ENCODE measurements around the gene FERMT2. TPM values are rescaled to one million over a fixed set of nuclear protein-coding genes. Genes with fewer than 3 reads are reported as not detected.

The FERMT2 gene
- polyA plus RNA-seq, 1 experiment: 485 TPM

DNA sequence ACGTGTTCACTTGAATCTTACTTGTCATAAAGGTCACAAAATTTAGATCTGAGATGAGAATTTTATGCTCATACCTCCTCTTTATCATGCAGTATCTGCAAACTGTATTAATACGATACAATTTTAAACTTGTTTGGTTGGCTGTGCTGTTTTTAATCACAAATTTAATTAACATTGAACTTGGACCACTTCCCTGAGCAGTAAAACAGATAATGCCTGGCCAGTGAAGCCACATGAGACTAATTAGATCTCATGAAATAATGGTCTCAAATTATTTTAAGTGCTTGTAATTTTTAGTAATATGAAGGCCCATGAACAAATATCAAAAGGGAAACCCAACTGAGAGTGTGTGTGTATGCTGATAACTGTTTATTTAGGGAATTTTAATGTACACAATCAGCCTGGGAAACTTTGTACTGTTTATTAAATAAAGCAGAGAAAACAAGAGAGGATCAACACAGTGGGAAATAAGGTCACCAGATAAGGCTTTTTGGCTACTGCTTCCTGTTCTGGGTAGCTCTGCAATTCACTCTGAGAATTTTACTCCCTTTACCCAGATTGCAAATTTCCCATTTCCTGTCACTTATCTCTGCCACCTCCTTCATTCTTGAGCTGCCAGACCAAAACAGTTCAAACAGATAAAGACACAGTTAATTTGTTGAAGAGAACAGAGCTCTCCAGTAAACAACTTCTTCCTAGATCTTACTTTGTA lies 97.9 kb downstream of the FERMT2 start:
- H3K4me3 ChIP-seq (ENCODE audit: low read depth, low read length): no peak overlapping the region
- H3K27ac ChIP-seq (ENCODE audit: low read depth, low read length): no peak overlapping the region
- POLR2A ChIA-PET: interaction anchor here (0.5 to 0.6 kb wide), 2 partner anchors 101 to 1490 kb away, joined by 3 to 8 read pairs; no protein-coding TSS in a partner anchor
- CTCF ChIA-PET: interaction anchor here (0.6 to 1.3 kb wide), 2 partner anchors 29 to 473 kb away, joined by 3 read pairs; no protein-coding TSS in a partner anchor
- DNase-seq (ENCODE audit: low read depth, low spot score): no peak
- TF ChIP-seq, protein P1, sequence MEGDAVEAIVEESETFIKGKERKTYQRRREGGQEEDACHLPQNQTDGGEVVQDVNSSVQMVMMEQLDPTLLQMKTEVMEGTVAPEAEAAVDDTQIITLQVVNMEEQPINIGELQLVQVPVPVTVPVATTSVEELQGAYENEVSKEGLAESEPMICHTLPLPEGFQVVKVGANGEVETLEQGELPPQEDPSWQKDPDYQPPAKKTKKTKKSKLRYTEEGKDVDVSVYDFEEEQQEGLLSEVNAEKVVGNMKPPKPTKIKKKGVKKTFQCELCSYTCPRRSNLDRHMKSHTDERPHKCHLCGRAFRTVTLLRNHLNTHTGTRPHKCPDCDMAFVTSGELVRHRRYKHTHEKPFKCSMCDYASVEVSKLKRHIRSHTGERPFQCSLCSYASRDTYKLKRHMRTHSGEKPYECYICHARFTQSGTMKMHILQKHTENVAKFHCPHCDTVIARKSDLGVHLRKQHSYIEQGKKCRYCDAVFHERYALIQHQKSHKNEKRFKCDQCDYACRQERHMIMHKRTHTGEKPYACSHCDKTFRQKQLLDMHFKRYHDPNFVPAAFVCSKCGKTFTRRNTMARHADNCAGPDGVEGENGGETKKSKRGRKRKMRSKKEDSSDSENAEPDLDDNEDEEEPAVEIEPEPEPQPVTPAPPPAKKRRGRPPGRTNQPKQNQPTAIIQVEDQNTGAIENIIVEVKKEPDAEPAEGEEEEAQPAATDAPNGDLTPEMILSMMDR (IDR thresholded peaks at IDR 0.05; ENCODE audit: low read depth, low read length): no peak
- no peaks in the 10 kb centered on the region for H3K27me3 ChIP-seq (ENCODE audit: control insufficient read depth, insufficient read depth, low read length)
- H3K9me3 ChIP-seq (ENCODE audit: control insufficient read depth, insufficient read depth, low read length): no peaks in the 10 kb centered on the region

DNA sequence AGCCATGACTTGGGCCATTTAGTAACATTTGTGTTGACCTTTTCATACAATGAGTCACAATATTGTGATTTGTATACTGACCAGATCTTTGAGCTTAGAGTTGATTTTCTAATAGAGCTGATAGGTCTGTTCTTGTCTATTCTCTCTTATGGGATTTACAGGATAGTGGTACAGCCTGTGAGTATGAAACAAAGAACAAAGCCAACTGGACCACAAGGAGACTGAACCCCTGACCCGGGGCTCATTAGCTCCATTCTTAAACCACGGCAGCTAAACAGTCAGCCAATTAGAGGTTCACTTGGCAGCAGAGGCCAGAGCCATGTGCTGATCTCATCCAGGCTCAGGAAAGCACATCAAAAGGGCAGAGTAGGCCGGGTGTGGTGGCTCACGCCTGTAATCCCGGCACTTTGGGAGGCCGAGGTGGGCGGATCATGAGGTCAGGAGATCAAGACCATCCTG lies 100.4 kb downstream of the FERMT2 start:
- DNase-seq (ENCODE audit: low read depth, low spot score): no peak
- ChIA-PET POLR2A (no interaction called here), CTCF (interaction anchor here (0.7 kb wide), 1 partner anchor 26 kb away, joined by 3 read pairs; no protein-coding TSS in a partner anchor)
- TF ChIP-seq, protein P1 (IDR thresholded peaks at IDR 0.05; ENCODE audit: low read depth, low read length): no peak
- Histone ChIP-seq H3K27me3 (ENCODE audit: control insufficient read depth, insufficient read depth, low read length) (no peaks in the 10 kb centered on the region), H3K4me3 (ENCODE audit: low read depth, low read length) (no peak overlapping the region), H3K9me3 (ENCODE audit: control insufficient read depth, insufficient read depth, low read length) (no peaks in the 10 kb centered on the region), H3K27ac (ENCODE audit: low read depth, low read length) (no peak overlapping the region)

DNA sequence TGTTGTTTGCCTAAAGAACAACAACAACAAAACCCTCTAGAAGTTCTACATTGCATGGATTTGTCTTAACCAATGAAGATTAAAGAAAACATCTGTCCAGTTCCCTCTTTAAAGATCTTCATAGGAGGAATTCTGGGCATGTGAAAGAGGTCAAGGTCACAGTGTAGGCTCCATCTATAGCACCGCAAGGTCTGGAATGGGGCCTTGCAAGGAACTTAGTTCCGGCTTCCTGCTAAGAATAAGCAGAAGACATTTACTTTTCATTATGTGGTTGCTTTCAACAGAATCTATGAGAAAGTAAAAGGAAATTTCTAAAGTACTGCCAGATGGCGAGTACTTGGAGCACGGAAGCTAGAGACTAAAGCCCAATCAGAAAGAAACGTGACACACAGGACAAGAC lies 102.2 kb downstream of the FERMT2 start:
- no peaks in the 10 kb centered on the region for H3K9me3 ChIP-seq (ENCODE audit: control insufficient read depth, insufficient read depth, low read length)
- no peak overlapping the region for H3K27ac ChIP-seq (ENCODE audit: low read depth, low read length)
- TF ChIP-seq, protein P1 (IDR thresholded peaks at IDR 0.05; ENCODE audit: low read depth, low read length): no peak
- ChIA-PET CTCF (no interaction called here), POLR2A (interaction anchor here (0.7 kb wide), 1 partner anchor 31 kb away, joined by 5 read pairs; no protein-coding TSS in a partner anchor)
- H3K4me3 ChIP-seq (ENCODE audit: low read depth, low read length): no peak overlapping the region
- H3K27me3 ChIP-seq (ENCODE audit: control insufficient read depth, insufficient read depth, low read length): no peaks in the 10 kb centered on the region
- DNase-seq (ENCODE audit: low read depth, low spot score): no peak

DNA sequence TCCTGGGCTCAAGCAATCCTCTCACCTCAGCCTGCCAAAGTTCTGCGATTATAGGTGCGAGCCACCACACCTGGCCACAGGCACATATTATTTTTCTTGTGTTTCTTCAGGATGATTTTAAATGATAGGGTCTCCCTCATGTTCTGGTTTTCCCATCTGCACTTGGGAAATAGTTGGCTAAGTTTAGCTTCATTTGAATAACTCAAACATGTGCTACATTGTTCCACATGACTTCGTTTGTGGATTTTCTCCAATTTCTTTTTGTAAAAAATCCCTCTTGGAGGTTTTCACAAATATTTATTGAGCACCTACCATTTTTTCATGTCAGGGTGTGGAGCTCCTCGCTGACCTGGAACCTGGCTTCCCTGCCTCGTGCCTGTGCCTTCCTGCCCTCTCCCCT lies 104.3 kb downstream of the FERMT2 start:
- no peak for DNase-seq (ENCODE audit: low read depth, low spot score)
- Histone ChIP-seq H3K9me3 (ENCODE audit: control insufficient read depth, insufficient read depth, low read length) (no peaks in the 10 kb centered on the region), H3K4me3 (ENCODE audit: low read depth, low read length) (no peak overlapping the region), H3K27me3 (ENCODE audit: control insufficient read depth, insufficient read depth, low read length) (no peaks in the 10 kb centered on the region), H3K27ac (ENCODE audit: low read depth, low read length) (no peak overlapping the region)
- ChIA-PET CTCF (interaction anchor here (1.0 kb wide), 1 partner anchor 209 kb away, joined by 3 read pairs; no protein-coding TSS in a partner anchor), POLR2A (no interaction called here)
- TF ChIP-seq, protein P1 (IDR thresholded peaks at IDR 0.05; ENCODE audit: low read depth, low read length): no peak

DNA sequence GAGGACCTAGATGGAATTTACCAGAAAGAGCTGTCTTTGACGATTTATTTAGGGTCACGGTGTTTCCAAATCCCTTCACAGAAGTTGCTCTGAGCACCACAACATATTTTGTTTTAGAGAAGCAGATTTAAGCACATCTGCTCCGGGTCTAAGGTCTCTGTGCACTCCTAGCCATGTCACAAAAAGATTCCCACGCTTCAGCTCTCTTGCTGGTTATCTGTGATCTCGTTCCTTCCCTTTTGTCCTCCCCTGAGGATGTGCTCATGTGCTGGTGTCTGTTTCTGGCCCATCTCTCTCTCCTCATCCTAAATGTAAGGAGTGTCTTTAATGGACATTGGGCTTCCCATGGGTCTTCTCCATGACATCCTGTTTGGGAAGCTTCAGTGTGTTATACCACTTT lies 105.8 kb downstream of the FERMT2 start:
- Histone ChIP-seq H3K4me3 (ENCODE audit: low read depth, low read length) (no peak overlapping the region), H3K9me3 (ENCODE audit: control insufficient read depth, insufficient read depth, low read length) (no peaks in the 10 kb centered on the region), H3K27ac (ENCODE audit: low read depth, low read length) (no peak overlapping the region), H3K27me3 (ENCODE audit: control insufficient read depth, insufficient read depth, low read length) (no peaks in the 10 kb centered on the region)
- TF ChIP-seq, protein P1 (IDR thresholded peaks at IDR 0.05; ENCODE audit: low read depth, low read length): no peak
- ChIA-PET CTCF (interaction anchor here (0.9 kb wide), 1 partner anchor 118 kb away, joined by 3 read pairs; no protein-coding TSS in a partner anchor), POLR2A (no interaction called here)
- no peak for DNase-seq (ENCODE audit: low read depth, low spot score)
